Measurements from ENCODE around the gene CASP5. TPM values are rescaled to one million over a fixed set of nuclear protein-coding genes. Genes with fewer than 3 reads are reported as not detected.

Gene CASP5
- total RNA-seq, 1 donor from 2014 or later: not detected

DNA sequence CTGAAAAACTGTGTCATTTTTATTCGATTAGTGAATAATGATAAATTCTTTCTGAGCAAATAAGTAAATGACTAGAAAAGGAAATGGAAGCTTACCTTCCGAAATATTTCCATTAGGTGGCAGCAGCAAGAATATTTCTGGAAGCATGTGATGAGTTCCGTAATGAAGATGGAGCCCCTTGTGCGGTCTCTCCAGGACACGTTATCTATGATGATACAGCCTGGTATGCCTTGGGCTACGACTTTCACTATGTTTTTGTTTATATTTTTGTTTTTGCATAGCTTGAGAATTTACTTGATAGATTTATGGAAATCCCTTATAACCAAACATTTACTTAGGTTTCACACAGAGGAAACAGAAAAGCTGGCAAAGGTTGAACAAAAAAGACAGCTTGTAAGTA, 25.7 kb downstream of the CASP5 start:
- H3K9me3 Mint-ChIP-seq (ENCODE audit: low read depth): peaks cover 5% of the 10 kb centered on the region
- TF ChIP-seq CTCF (IDR thresholded peaks at IDR 0.05): peak; percentile 65

GRCh38 chr11:104995001-104995408, 28.0 kb downstream of the CASP5 start:
- no peaks in the 10 kb centered on the region for H3K4me1 Mint-ChIP-seq (ENCODE audit: low read depth)
- no peak overlapping the region for H3K27ac Mint-ChIP-seq (ENCODE audit: unreplicated experiment)
- no peaks in the 10 kb centered on the region for H3K36me3 Mint-ChIP-seq (ENCODE audit: low read depth)
- TF ChIP-seq CTCF (IDR thresholded peaks at IDR 0.05): no peak
- peaks cover 2% of the 10 kb centered on the region for H3K27me3 Mint-ChIP-seq (ENCODE audit: low read depth)
- no peak overlapping the region for H3K4me3 Mint-ChIP-seq (ENCODE audit: unreplicated experiment)
- H3K9me3 Mint-ChIP-seq (ENCODE audit: low read depth): no peaks in the 10 kb centered on the region
- no peak for DNase-seq (ENCODE audit: low spot score)

More for the DNA sequence above, 25.7 kb downstream of the CASP5 start:
- H3K4me1 Mint-ChIP-seq (ENCODE audit: low read depth): no peaks in the 10 kb centered on the region
- no peak overlapping the region for H3K4me3 Mint-ChIP-seq (ENCODE audit: unreplicated experiment)
- DNase-seq (ENCODE audit: low spot score): no peak
- no peak overlapping the region for H3K27ac Mint-ChIP-seq (ENCODE audit: unreplicated experiment)
- no peaks in the 10 kb centered on the region for H3K36me3 Mint-ChIP-seq (ENCODE audit: low read depth)
- no peaks in the 10 kb centered on the region for H3K27me3 Mint-ChIP-seq (ENCODE audit: low read depth)

- Mint-ChIP-seq H3K4me3 (ENCODE audit: unreplicated experiment) (no peak overlapping the region), H3K9me3 (ENCODE audit: low read depth) (peaks cover 12% of the 10 kb centered on the region), H3K27me3 (ENCODE audit: low read depth) (peaks cover 2% of the 10 kb centered on the region), H3K36me3 (ENCODE audit: low read depth) (peaks cover 6% of the 10 kb centered on the region), H3K4me1 (ENCODE audit: low read depth) (no peaks in the 10 kb centered on the region), H3K27ac (ENCODE audit: unreplicated experiment) (no peak overlapping the region)
- TF ChIP-seq CTCF (IDR thresholded peaks at IDR 0.05): no peak
- no peak for DNase-seq (ENCODE audit: low spot score)
Observed at GRCh38 chr11:104992781-104993180, 30.2 kb downstream of the CASP5 start.

DNA sequence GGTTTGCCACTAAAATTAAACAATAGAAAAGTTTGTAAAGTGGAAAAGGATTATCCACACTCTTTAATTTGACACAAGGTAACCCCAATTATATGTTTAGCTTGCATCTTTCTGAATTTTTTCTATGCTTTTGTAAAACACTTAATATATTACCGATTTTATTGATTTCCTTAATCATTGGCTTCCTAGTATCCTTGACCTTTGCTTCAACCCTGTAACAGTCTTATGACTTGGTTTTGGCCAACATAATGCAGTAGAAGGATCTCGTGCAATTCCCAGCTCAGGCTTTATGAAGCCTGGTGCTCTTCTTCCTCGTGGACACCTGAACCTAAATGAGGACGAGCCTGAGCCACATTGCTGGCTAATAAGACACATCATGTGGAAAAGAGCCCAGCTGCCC, 31.0 kb downstream of the CASP5 start:
- Mint-ChIP-seq H3K4me3 (ENCODE audit: unreplicated experiment) (no peak overlapping the region), H3K27me3 (ENCODE audit: low read depth) (peaks cover 2% of the 10 kb centered on the region), H3K9me3 (ENCODE audit: low read depth) (peaks cover 17% of the 10 kb centered on the region), H3K4me1 (ENCODE audit: low read depth) (no peaks in the 10 kb centered on the region), H3K27ac (ENCODE audit: unreplicated experiment) (no peak overlapping the region), H3K36me3 (ENCODE audit: low read depth) (peaks cover 6% of the 10 kb centered on the region)
- no peak for TF ChIP-seq CTCF (IDR thresholded peaks at IDR 0.05)
- no peak for DNase-seq (ENCODE audit: low spot score)

GRCh38 chr11:104984808-104985207, 38.2 kb downstream of the CASP5 start:
- H3K36me3 Mint-ChIP-seq (ENCODE audit: low read depth): peaks cover 6% of the 10 kb centered on the region
- no peaks in the 10 kb centered on the region for H3K4me1 Mint-ChIP-seq (ENCODE audit: low read depth)

More at GRCh38 chr11:104984808-104985207, 38.2 kb downstream of the CASP5 start:
- H3K9me3 Mint-ChIP-seq (ENCODE audit: low read depth): peaks cover 18% of the 10 kb centered on the region
- H3K27ac Mint-ChIP-seq (ENCODE audit: unreplicated experiment): no peak overlapping the region
- H3K4me3 Mint-ChIP-seq (ENCODE audit: unreplicated experiment): no peak overlapping the region
- DNase-seq (ENCODE audit: low spot score): no peak
- no peaks in the 10 kb centered on the region for H3K27me3 Mint-ChIP-seq (ENCODE audit: low read depth)
- TF ChIP-seq CTCF (IDR thresholded peaks at IDR 0.05): no peak

Data from chondrocyte (in vitro differentiated cells).